K562 (cell line): Measurements from ENCODE around the gene ILKAP. TPM values are rescaled to one million over a fixed set of nuclear protein-coding genes. Genes with fewer than 3 reads are reported as not detected.
A peak's percentile ranks its signal among the peaks of the same experiment; 100 is the strongest.

Experiments used
- ATAC-seq: fragments of 200-7000 bp; cut with Tn5 transposase; 3 replicates; pipeline ENCODE4 v1.9.1; 2020; ENCODE audit warnings: moderate library complexity
- BruUV-seq: library from RNA; stranded (reverse); fragments of 400-500 nt; replicated peaks from 2 replicates; lab custom pipeline; 2021; lab: Mats Ljungman, UMichigan
- CTCF ChIA-PET: fragments of 300-600 bp; formaldehyde crosslinking; extraction: SDS; loops from one replicate; lab custom pipeline; 2021; ENCODE audit warnings: low intra/inter-chr PET ratio; lab: Yijun Ruan, JAX
- POLR2A ChIA-PET: fragments of 300-600, 350-650 bp; sonication (Branson Sonifier 250); formaldehyde crosslinking; extraction: SDS; loops from one replicate; lab custom pipeline; 2021; ENCODE audit warnings: antibody characterized with exemption, inconsistent platforms; lab: Yijun Ruan, JAX
- DNase-seq, 4 experiments: peaks; one replicate each; pipeline versions ENCODE4 v3.0.0 to v3.0.0-alpha.2; 2011 to 2018; ENCODE audit warnings: low spot score in 3 of 4, mixed read lengths in 3 of 4; ENCODE audit errors: extremely low read depth in 1 of 4
- FAIRE-seq: peaks from 2 replicates; lab custom pipeline; 2011; peaks lifted over from hg19 to GRCh38; lab: Jason Lieb, UNC
- H2AFZ ChIP-seq: 2 replicates; pipeline ENCODE4 v1.6.0; 2011; ENCODE audit warnings: low read depth, low read length, control low read depth, inconsistent platforms
- H3K27ac ChIP-seq: fragments of 200-600 bp; 3 replicates; pipeline ENCODE4 v1.8.0; 2011; ENCODE audit warnings: low read depth, mild to moderate bottlenecking, control low read depth, inconsistent platforms, low read length, moderate library complexity, mixed read lengths; ENCODE audit errors: extremely low read depth
- H3K27me3 ChIP-seq, 2 experiments: fragments of 300-600 bp in 1 of 2; 2 replicates in 1 of 2; 3 replicates in 1 of 2; pipeline versions ENCODE4 v1.6.0 to v1.8.0; 2011; ENCODE audit warnings: inconsistent platforms in 2 of 2, low read length in 2 of 2, mild to moderate bottlenecking in 1 of 2, mixed read lengths in 1 of 2, moderate library complexity in 1 of 2; ENCODE audit not compliant: control insufficient read depth in 2 of 2, insufficient read depth in 2 of 2
- H3K36me3 ChIP-seq: fragments of 300-600 bp; 3 replicates; pipeline ENCODE4 v1.8.0; 2011; ENCODE audit warnings: mild to moderate bottlenecking, low read length, inconsistent platforms; ENCODE audit not compliant: control insufficient read depth, insufficient read depth
- H3K4me1 ChIP-seq, 2 experiments: fragments of 200-600 bp in 1 of 2; replicated peaks in 1 of 2; 2 replicates in 1 of 2; 3 replicates in 1 of 2; pipeline versions ENCODE4 v1.5.1 to v1.8.0; 2011; ENCODE audit warnings: inconsistent platforms in 2 of 2, low read length in 2 of 2, mild to moderate bottlenecking in 1 of 2, mixed read lengths in 1 of 2, moderate library complexity in 1 of 2; ENCODE audit not compliant: control insufficient read depth in 2 of 2, insufficient read depth in 2 of 2
- H3K4me2 ChIP-seq: 2 replicates; pipeline ENCODE4 v1.6.1; 2011; ENCODE audit warnings: low read length, control low read depth, inconsistent platforms, mixed read lengths; ENCODE audit not compliant: insufficient read depth
- H3K4me3 ChIP-seq: fragments of 200-600 bp; sonication (generic), shearing (Covaris generic); 2 replicates; pipeline ENCODE4 v1.5.1; 2016; ENCODE audit warnings: control low read depth, inconsistent platforms
- H3K79me2 ChIP-seq: fragments of 200-600 bp; 3 replicates; pipeline ENCODE4 v1.8.0; 2011; ENCODE audit warnings: low read length, inconsistent platforms; ENCODE audit not compliant: control insufficient read depth, insufficient read depth
- H3K9ac ChIP-seq, 2 experiments: 2 replicates each; pipeline versions ENCODE4 v1.6.0 to v1.6.1; 2011; ENCODE audit warnings: low read depth in 2 of 2, low read length in 2 of 2, control low read depth in 1 of 2, inconsistent platforms in 1 of 2, mild to moderate bottlenecking in 1 of 2, mixed read lengths in 1 of 2; ENCODE audit not compliant: insufficient read depth in 1 of 2
- H3K9me1 ChIP-seq: one replicate; pipeline ENCODE4 v1.6.0; 2011; ENCODE audit warnings: inconsistent platforms, mild to moderate bottlenecking, low read length, moderate library complexity; ENCODE audit not compliant: control insufficient read depth, insufficient read depth
- H3K9me3 ChIP-seq: replicated peaks from 2 replicates; pipeline ENCODE4 v1.5.1; 2011; ENCODE audit warnings: low read depth, low read length, inconsistent platforms; ENCODE audit not compliant: control insufficient read depth, insufficient read depth
- H4K20me1 ChIP-seq: replicated peaks from 2 replicates; pipeline ENCODE4 v1.6.1; 2011; ENCODE audit warnings: low read length, inconsistent platforms, mixed read lengths; ENCODE audit not compliant: control insufficient read depth, insufficient read depth
- ATF2 ChIP-seq: sonication (generic); formaldehyde crosslinking; IDR thresholded peaks from 2 replicates; pipeline ENCODE4 v1.8.1; 2022; ENCODE audit warnings: missing genetic modification reagents
- CBFA2T2 ChIP-seq: fragments of 450-650 bp; conservative IDR thresholded peaks from 2 replicates; pipeline ENCODE4 v1.6.1; 2017; ENCODE audit warnings: mild to moderate bottlenecking
- DMBX1 ChIP-seq: fragments of 250-450 bp; sonication (Bioruptor Pico); IDR thresholded peaks from 2 replicates; pipeline ENCODE4 v1.8.0; 2022; ENCODE audit warnings: inconsistent platforms, mild to moderate bottlenecking, moderate library complexity, borderline replicate concordance
- GTF2B ChIP-seq: IDR thresholded peaks from 2 replicates; pipeline ENCODE4 v1.6.1; 2011; ENCODE audit not compliant: insufficient read length; ENCODE audit errors: extremely low read depth
- HDAC2 ChIP-seq: fragments of 450-650 bp; IDR thresholded peaks from 2 replicates; pipeline ENCODE4 v1.6.1; 2016; ENCODE audit warnings: mild to moderate bottlenecking
- KDM4B ChIP-seq, 2 experiments: fragments of 450-650 bp in 1 of 2; sonication (generic) in 1 of 2; IDR thresholded peaks; 2 replicates each; pipeline ENCODE4 v1.6.1; 2016 to 2017; ENCODE audit warnings: borderline replicate concordance in 2 of 2, antibody characterized with exemption in 1 of 2, low read depth in 1 of 2, mild to moderate bottlenecking in 1 of 2
- NFIX ChIP-seq: fragments of 250-450 bp; sonication (Bioruptor Pico); IDR thresholded peaks from 2 replicates; pipeline ENCODE4 v1.4.0; 2020; ENCODE audit warnings: low read depth, mild to moderate bottlenecking, moderate library complexity
- NFXL1 ChIP-seq: fragments of 450-650 bp; formaldehyde crosslinking; IDR thresholded peaks from 2 replicates; pipeline ENCODE4 v1.4.0; 2021; ENCODE audit warnings: mild to moderate bottlenecking
- SIX5 ChIP-seq, 2 experiments: IDR thresholded peaks; 2 replicates each; pipeline ENCODE4 v1.6.1; 2011; ENCODE audit warnings: low read length in 2 of 2, borderline replicate concordance in 1 of 2, low read depth in 1 of 2, mild to moderate bottlenecking in 1 of 2, moderate library complexity in 1 of 2; ENCODE audit not compliant: insufficient read depth in 1 of 2
- SMARCA5 ChIP-seq: fragments of 450-650 bp; IDR thresholded peaks from 2 replicates; pipeline ENCODE4 v1.6.1; 2016
- TEAD1 ChIP-seq, 2 experiments: fragments of 450-650 bp in 1 of 2; sonication (generic) in 1 of 2; formaldehyde crosslinking; IDR thresholded peaks; 2 replicates each; pipeline versions ENCODE4 v1.4.0 to v1.8.0; 2020 to 2022; ENCODE audit warnings: mild to moderate bottlenecking in 2 of 2, missing genetic modification reagents in 1 of 2
- TFAM ChIP-seq: fragments of 250-450 bp; sonication (Bioruptor Pico); conservative IDR thresholded peaks from 2 replicates; pipeline ENCODE4 v1.5.0; 2021; ENCODE audit warnings: mild to moderate bottlenecking, moderate library complexity
- ZNF263 ChIP-seq: sonication (generic); formaldehyde crosslinking; IDR thresholded peaks from 2 replicates; pipeline ENCODE4 v1.8.0; 2022; ENCODE audit warnings: mild to moderate bottlenecking, missing genetic modification reagents, borderline replicate concordance
- ZNF655 ChIP-seq: fragments of 250-450 bp; sonication (Bioruptor Pico); IDR thresholded peaks from 2 replicates; pipeline ENCODE4 v1.5.0; 2021
- ZNF766 ChIP-seq: fragments of 200-800 bp; sonication (Bioruptor generic); conservative IDR thresholded peaks from 2 replicates; pipeline ENCODE4 v1.6.1; 2016; ENCODE audit warnings: missing genetic modification characterization, missing compliant biosample characterization
- WGBS: fragments of 100-300 bp; shearing (Covaris generic); methylation state at CpG from one replicate; pipeline ENCODE4 v1.1.6; 2016; ENCODE audit warnings: low coverage, mixed read lengths; ENCODE audit not compliant: insufficient coverage; ENCODE audit errors: missing lambda C conversion rate; 5-methylcytosine and 5-hydroxymethylcytosine counted together
- in situ Hi-C: fragments of 300-500 bp; cut with MboI; formaldehyde crosslinking; loops from 4 replicates; pipeline ENCODE4 v1.15.0; 2018; ENCODE audit warnings: inconsistent platforms, mixed read lengths
- intact Hi-C: fragments of 100-400 bp; cut with micrococcal nuclease; formaldehyde crosslinking; loops from 2 replicates; pipeline ENCODE4 v1.14.2; 2022
- polyA plus RNA-seq, 8 experiments: library from polyadenylated mRNA; depleted of rRNA in 4 of 8; stranded (reverse) in 5 of 8; unstranded in 3 of 8; fragments of >200 nt; fragmentation: Nextera tagmentation in 2 of 8; fragmentation: Illumina TruSeq in 1 of 8; extraction: Ambion mirVana in 2 of 8; extraction: Trizol in 1 of 8; gene quantifications; 2 replicates each; pipeline versions ENCODE4 v1.2.1 to v1.2.3, GENCODE V29; 2011 to 2014; ENCODE audit warnings: inconsistent platforms in 1 of 8, missing spikeins in 1 of 8
- total RNA-seq, 7 experiments: library from RNA; depleted of rRNA in 6 of 7; stranded (reverse); fragments of >200 nt in 6 of 7; fragmentation: Illumina TruSeq in 2 of 7; extraction: Trizol in 2 of 7; gene quantifications; 2 replicates each; pipeline versions ENCODE4 v1.2.1 to v1.2.3, GENCODE V29; 2011 to 2021; ENCODE audit warnings: low replicate concordance in 1 of 7
- TF ChIP-seq, protein P1 (sequence below): sonication (generic); formaldehyde crosslinking; IDR thresholded peaks from 2 replicates; pipeline ENCODE4 v1.5.0; 2020; ENCODE audit warnings: missing genetic modification reagents
- TF ChIP-seq, protein P2 (sequence below), 2 experiments: fragments of 450-650 bp; IDR thresholded peaks; 2 replicates each; pipeline ENCODE4 v1.6.1; 2016

Gene ILKAP
- total and polyA plus RNA-seq, 9 of the 15 experiments (the other 6 are each of a cell fraction or from before 2014, with no cell fraction given), result 3.1 to 43.9 (median 20.7) TPM

DNA sequence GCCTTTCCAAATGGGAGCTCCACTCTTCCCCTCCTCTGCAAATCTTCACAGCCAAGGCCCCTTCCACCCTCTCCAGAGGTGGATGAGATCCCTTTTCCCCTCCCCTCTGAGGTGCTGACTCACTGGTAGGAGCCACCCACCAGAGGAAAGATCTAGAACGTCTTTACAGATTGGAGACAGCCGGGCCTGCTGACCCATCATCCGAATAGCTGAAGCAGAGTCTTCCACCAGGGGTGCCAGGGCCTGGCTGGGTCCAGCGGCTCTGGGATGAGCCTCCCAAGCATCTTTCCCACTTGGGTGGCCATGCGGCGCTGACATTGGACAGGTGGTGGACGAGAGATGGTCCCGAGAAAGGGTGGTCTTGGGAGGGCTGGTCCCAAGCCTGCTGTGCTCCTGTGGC lies 35.7 kb downstream of the ILKAP start:
- Histone ChIP-seq H3K9me3 (no peaks in the 10 kb centered on the region), H3K4me3 (no peak overlapping the region), H4K20me1 (no peaks in the 10 kb centered on the region), H2AFZ (no peak overlapping the region), H3K4me2 (peak overlapping the region; percentile 32; the same call in 1 of the 2 replicates), H3K9ac (peak overlapping the region in 1 of 2 experiments; percentile 44; a peak in 2 of 4 replicates), H3K9me1 (peaks cover 4% of the 10 kb centered on the region), H3K4me1 (peaks cover 33 to 37% of the 10 kb centered on the region in 2 experiments), H3K36me3 (peaks cover 32% of the 10 kb centered on the region), H3K79me2 (no peaks in the 10 kb centered on the region), H3K27me3 (no peaks in the 10 kb centered on the region), H3K27ac (peak overlapping the region; percentile 38; the same call in 1 of the 3 replicates)
- intact Hi-C loops, result loop anchor here (5.0 kb wide), 1 partner anchor 70 kb away; no protein-coding TSS in a partner anchor
- BruUV-seq, result no TSS peak
- ChIA-PET CTCF (no interaction called here), POLR2A (interaction anchor here (0.6 to 1.2 kb wide), 5 partner anchors 9 to 716 kb away, joined by 3 to 5 read pairs (median 3); partner anchors contain the start of gene ERFE)
- ATAC-seq (peak; percentile 83), FAIRE-seq (no peak), DNase-seq (peak; percentile 27 to 66 (median 36))
- 58% methylated on average over 8 of the region's 8 CpGs for WGBS
- in situ Hi-C loops, result no loop called here
- TF ChIP-seq SMARCA5, result no peak
- TF ChIP-seq, protein P1, sequence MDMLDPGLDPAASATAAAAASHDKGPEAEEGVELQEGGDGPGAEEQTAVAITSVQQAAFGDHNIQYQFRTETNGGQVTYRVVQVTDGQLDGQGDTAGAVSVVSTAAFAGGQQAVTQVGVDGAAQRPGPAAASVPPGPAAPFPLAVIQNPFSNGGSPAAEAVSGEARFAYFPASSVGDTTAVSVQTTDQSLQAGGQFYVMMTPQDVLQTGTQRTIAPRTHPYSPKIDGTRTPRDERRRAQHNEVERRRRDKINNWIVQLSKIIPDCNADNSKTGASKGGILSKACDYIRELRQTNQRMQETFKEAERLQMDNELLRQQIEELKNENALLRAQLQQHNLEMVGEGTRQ, result no peak
- TF ChIP-seq ZNF655 (CRISPR knock-in tag), result no peak
- no peak for TF ChIP-seq ZNF263
- no peak for TF ChIP-seq KDM4B (IDR thresholded peaks at IDR 0.05; ENCODE audit: borderline replicate concordance in 2 of 2, low read depth in 1 of 2)
- TF ChIP-seq NFIX (CRISPR knock-in tag), result no peak
- TF ChIP-seq TEAD1 (CRISPR knock-in tag; IDR thresholded peaks at IDR 0.05), result no peak
- TF ChIP-seq ZNF766 (CRISPR knock-in tag), result no peak
- no peak for TF ChIP-seq GTF2B
- no peak for TF ChIP-seq HDAC2
- TF ChIP-seq, protein P2, sequence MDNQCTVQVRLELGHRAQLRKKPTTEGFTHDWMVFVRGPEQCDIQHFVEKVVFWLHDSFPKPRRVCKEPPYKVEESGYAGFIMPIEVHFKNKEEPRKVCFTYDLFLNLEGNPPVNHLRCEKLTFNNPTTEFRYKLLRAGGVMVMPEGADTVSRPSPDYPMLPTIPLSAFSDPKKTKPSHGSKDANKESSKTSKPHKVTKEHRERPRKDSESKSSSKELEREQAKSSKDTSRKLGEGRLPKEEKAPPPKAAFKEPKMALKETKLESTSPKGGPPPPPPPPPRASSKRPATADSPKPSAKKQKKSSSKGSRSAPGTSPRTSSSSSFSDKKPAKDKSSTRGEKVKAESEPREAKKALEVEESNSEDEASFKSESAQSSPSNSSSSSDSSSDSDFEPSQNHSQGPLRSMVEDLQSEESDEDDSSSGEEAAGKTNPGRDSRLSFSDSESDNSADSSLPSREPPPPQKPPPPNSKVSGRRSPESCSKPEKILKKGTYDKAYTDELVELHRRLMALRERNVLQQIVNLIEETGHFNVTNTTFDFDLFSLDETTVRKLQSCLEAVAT (IDR thresholded peaks at IDR 0.05), result no peak
- TF ChIP-seq SIX5 (IDR thresholded peaks at IDR 0.05; ENCODE audit: borderline replicate concordance in 1 of 2, insufficient read depth in 1 of 2, low read depth in 1 of 2, low read length in 2 of 2), result no peak
- TF ChIP-seq CBFA2T2, result no peak
- TF ChIP-seq TFAM (CRISPR knock-in tag), result no peak
- TF ChIP-seq ATF2 (CRISPR knock-in tag), result no peak
- TF ChIP-seq NFXL1 (CRISPR knock-in tag), result 0 out of 2 replicates have a peak, but pooled peaks have one; percentile 36
- no peak for TF ChIP-seq DMBX1 (CRISPR knock-in tag)
